HG02763 (cell line): ENCODE measurements around the gene BBS4.
A peak's percentile ranks its signal among the peaks of the same experiment; 100 is the strongest.

ENCODE experiments used
- ATAC-seq: cut with Tn5 transposase; IDR thresholded peaks from one replicate; pipeline ENCODE4 v1.9.1; 2021; ENCODE audit warnings: mild to moderate bottlenecking, moderate library complexity; ENCODE audit not compliant: unreplicated experiment

The BBS4 gene

DNA sequence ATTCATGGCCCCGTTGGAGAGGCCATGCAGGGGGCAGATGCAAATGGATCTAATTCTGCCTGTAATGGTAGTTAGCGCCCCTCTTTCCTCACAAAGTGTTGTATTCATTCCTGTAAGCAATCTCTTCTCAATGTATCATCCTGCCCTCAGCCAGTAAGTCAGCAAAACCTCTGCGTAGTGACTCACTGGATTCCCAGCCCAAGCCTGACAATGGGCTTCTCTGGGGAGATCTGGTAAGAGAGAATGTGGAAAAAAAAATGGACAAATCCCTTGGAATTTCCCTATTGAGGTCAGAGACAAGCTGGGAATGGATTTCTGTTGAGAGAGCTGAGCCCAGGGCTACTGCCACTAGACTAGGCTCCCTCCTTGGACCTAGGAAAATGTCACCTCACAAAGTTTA lies 72.2 kb downstream of the BBS4 start:
- no peak for ATAC-seq

GRCh38 chr15:72760590-72761260 lies 74.7 kb downstream of the BBS4 start:
- ATAC-seq: no peak

GRCh38 chr15:72764656-72765055 lies 78.6 kb downstream of the BBS4 start:
- no peak for ATAC-seq

GRCh38 chr15:72766025-72766424 lies 80.0 kb downstream of the BBS4 start:
- no peak for ATAC-seq

GRCh38 chr15:72766780-72767179 lies 80.8 kb downstream of the BBS4 start:
- no peak for ATAC-seq

GRCh38 chr15:72770673-72771328 lies 84.8 kb downstream of the BBS4 start:
- no peak for ATAC-seq

DNA sequence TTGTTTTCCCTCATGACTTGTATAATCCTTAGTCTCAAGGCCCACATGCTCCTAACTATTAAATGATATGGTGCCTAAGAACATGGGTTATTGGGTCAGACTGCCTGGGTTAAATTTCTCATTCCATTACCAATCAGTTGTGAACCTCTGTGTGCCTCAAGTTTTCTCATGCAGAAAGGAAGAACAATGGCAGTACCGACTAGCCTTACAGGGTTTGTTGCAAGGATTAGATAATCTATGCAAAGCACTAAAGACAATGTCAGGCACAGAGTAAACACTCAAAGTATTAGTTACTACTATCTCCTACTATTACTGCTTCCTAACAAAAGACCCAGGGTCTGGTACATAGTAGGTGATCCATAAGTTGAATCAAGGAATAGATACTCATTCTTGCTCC lies 85.3 kb downstream of the BBS4 start:
- ATAC-seq: no peak

DNA sequence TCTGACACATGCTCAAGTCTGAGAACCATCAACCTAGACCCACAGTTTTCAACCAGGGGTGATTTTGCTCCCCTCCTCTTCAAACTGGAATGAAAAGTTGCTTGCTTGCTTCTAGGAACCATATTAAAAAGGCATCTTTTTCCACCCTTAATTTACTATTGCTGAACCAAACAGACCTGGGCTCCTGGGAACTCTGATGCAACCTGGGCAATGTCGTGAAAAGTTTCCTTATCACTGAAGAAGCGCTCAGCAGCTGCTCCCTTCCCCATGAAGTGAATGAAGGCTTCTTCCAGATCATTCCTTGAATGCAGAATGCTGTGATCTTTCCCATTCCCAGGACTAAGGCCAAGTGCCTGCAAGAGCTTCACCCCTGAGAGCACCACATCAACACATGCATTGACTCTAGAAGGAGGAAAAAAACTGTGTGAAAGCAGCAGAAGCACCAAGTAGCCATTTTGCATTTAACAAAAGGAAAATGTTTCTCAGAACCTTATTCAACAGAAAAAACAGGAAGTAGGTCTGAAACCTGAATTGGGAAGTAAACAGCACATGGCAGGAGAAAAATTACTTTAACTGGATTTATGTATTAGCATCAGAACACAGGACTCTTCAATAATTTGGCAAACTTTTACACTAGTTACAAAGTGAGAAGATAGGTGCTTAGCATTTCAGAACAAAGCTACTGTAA lies 88.8 kb downstream of the BBS4 start:
- no peak for ATAC-seq

GRCh38 chr15:72778796-72779195 lies 92.8 kb downstream of the BBS4 start:
- no peak for ATAC-seq

DNA sequence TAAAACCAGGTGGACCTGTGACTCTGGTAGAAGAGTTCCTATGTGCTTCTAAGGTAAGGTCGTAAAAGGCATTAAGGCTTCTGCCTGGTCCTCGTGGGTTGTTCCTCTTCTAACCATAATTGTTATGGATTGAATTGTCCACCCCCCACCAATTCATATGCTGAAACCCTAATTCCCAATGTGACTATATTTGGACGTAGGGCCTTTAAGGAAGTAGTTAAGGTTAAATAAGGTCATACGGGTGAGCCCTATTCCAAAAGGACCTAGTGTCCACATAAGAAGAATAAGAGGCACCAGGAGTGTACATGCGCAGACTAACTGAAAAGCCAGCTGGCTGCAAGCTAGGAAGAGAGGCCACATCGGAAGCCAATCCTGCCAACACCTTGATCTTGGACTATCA lies 95.6 kb downstream of the BBS4 start:
- no peak for ATAC-seq

DNA sequence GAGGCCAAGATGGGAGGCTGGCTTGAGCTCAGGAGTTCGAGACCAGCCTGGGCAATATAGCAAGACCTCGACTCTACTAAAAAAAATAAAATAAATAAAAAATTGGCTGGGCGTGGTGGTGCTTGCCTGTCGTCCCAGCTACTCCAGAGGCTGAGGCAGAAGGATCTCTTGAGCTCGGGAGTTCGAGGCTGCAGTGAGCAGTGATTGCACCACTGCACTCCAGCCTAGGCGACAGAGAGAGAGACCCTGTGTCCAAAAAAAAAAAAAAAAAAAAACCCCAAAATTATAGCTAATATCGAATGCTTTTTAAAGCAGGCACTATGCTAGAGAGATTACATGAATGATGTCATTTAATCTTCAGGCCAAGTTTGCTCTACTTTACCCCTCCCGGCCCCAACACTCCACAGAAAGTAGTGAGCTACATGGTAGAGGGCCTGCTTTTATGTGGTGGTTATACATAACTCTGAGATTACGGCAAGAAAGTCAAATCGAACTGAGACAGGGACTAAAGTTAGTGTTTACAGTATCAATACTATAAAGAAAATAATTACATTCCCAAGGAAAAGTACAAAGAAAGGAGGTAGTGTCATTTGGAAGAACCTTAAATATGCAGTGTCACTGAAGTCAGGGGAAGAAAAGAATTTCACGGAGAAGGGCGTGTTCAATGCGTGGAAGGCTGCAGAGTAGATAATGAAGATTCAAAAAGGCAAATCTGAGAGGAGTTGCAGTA lies 96.4 kb downstream of the BBS4 start:
- ATAC-seq: no peak

DNA sequence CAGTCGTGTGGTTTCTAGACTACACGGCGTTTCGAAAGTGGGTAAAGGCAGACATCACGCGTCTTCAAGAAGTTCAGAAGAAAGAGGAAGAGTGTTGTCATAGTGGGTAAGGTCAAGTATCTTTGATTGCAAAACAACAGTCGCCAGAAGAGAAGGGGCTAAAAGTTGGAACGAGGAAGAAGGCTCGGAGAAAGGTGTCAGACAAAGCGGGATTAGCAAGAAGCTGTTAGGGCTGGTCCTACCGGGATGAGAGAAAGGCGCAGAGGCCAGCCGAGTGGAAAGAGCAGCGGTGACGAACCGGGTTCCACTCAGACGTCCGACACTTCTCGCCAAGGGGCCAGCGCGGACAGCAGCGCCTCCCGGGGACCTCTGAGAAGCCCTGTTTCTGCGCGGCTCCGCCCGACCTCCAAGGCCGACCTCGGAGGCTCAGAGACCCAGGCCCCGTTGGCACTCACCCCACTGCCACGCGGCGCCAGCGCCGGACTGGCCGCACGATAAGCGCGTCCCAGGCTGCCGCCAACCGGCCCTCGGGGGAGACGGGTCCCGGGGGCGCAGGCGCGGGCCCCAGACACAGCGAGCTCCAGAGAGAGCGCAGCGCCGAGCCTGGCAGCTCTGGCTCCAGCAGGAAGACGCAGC lies 97.1 kb downstream of the BBS4 start:
- peak; percentile 27 for ATAC-seq

- ATAC-seq: peak; percentile 76
These were observed 97.8 kb downstream of the BBS4 start, which contains the start of gene ADPGK for GRCh38 chr15:72783640-72784455. Gene ADPGK, minus strand, starts transcription at chr15:72783758. Its CDS starts 67 bp downstream, at chr15:72783691.

GRCh38 chr15:72784456-72784876 lies 98.5 kb downstream of the BBS4 start:
- ATAC-seq: no peak

- ATAC-seq: no peak
These were observed 99.4 kb downstream of the BBS4 start for GRCh38 chr15:72785432-72785831.

DNA sequence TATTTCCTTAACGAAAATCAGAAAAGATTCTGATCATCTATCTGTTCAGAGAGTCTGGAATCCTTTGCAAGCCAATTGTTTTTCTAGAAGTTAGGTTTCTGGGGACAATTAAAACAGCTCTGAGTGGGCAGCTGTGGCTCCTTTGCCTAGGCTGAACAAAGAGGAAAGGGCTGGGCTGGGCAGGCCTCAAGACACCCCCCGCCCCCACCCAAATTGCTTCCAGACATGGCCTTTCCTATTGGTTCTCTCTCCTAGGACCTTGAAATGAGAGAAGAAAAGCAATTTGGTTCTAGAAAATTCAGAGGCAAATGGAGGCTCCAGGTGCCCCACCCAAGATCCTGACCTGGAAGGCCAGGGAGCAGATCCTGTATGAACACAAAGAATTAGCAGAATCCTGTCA lies 99.8 kb downstream of the BBS4 start:
- no peak for ATAC-seq

GRCh38 chr15:72786242-72786641 lies 100.2 kb downstream of the BBS4 start:
- no peak for ATAC-seq

GRCh38 chr15:72786676-72787345 lies 100.8 kb downstream of the BBS4 start:
- no peak for ATAC-seq

DNA sequence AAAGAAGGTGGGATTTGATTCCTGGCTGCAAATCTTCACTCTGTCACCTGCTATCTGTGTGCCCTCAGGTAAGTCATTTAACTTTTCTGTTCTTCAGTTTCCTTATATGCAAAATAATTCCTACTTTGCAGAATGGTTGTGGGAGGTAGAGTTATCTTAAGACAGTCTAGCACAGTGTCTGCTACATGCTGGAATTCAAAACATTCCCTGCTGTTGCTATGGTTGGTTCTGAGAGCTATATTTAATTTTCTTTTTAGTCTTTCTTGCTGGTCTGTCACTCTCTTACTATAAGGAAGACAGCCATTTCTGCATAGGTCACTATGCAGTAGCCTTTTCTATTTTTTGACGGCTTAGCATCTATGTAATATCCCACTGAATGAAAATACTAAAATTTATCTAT lies 101.5 kb downstream of the BBS4 start:
- ATAC-seq: no peak
